Esophagus squamous epithelium (tissue), 4 donors: ENCODE data around the gene CPLANE2.
"Not testable (repeated sequence)": the region's sequence is repeated elsewhere in the genome, so short reads cannot be mapped to it uniquely, and the experiment has no call there.

Experiments
- POLR2A ChIP-seq, 4 donors: fragments of 450-650 bp; IDR thresholded peaks; one replicate each; pipeline ENCODE4 v1.6.1; 2017; ENCODE audit warnings: antibody characterized with exemption in 4 of 4, mild to moderate bottlenecking in 4 of 4, moderate library complexity in 3 of 4
- TF ChIP-seq, protein P1 (sequence below), 6 experiments: fragments of 450-650 bp in 4 of 6; fragments of 200-600 bp in 2 of 6; sonication (generic) in 2 of 6; IDR thresholded peaks; one replicate each; pipeline ENCODE4 v1.5.1; 2016 to 2019; ENCODE audit warnings: antibody characterized with exemption in 6 of 6, mild to moderate bottlenecking in 4 of 6, moderate library complexity in 4 of 6

DNA sequence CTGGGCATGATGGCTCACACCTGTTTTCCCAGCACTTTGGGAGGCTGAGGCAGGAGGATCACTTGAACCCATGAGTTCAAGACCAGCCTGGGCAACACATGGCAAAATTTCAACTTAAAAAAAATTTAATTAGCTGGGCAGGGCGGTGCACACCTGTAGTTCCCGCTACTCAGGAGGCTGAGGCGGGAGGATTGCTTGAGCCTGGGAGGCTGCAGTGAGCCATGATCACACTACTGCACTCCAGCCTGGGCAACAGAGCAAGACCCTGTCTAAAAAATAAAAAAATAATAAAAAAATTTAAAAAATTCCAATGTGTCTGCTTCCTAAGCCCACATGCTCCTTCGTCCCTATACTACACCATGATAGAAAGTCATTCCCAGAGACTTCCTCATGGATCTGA, 40.8 kb downstream of the CPLANE2 start:
- TF ChIP-seq, protein P1, sequence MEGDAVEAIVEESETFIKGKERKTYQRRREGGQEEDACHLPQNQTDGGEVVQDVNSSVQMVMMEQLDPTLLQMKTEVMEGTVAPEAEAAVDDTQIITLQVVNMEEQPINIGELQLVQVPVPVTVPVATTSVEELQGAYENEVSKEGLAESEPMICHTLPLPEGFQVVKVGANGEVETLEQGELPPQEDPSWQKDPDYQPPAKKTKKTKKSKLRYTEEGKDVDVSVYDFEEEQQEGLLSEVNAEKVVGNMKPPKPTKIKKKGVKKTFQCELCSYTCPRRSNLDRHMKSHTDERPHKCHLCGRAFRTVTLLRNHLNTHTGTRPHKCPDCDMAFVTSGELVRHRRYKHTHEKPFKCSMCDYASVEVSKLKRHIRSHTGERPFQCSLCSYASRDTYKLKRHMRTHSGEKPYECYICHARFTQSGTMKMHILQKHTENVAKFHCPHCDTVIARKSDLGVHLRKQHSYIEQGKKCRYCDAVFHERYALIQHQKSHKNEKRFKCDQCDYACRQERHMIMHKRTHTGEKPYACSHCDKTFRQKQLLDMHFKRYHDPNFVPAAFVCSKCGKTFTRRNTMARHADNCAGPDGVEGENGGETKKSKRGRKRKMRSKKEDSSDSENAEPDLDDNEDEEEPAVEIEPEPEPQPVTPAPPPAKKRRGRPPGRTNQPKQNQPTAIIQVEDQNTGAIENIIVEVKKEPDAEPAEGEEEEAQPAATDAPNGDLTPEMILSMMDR (IDR thresholded peaks at IDR 0.05) = not testable (repeated sequence)
- TF ChIP-seq POLR2A (IDR thresholded peaks at IDR 0.05) = not testable (repeated sequence)
